Activated CD4-positive, alpha-beta memory T cell treated with anti-CD3 and anti-CD28 coated beads for 36 hours (primary cell): ENCODE measurements around the gene GOLT1B. TPM values are rescaled to one million over a fixed set of nuclear protein-coding genes. Genes with fewer than 3 reads are reported as not detected.

Source experiments
- CTCF ChIA-PET: fragments of 350-600 bp; sonication (Branson Sonifier 250); formaldehyde crosslinking; loops from one replicate; lab custom pipeline; 2021; ENCODE audit warnings: antibody characterized with exemption, inconsistent platforms; lab: Charles Lee
- POLR2A ChIA-PET: fragments of 350-600 bp; sonication (Branson Sonifier 250); formaldehyde crosslinking; loops from one replicate; lab custom pipeline; 2021; ENCODE audit warnings: antibody characterized with exemption; lab: Charles Lee
- DNase-seq: peaks from one replicate; pipeline ENCODE4 v3.0.0-alpha.2; 2020
- H3K27ac Mint-ChIP-seq: one replicate; pipeline ENCODE4 v1.8.0; 2021; ENCODE audit warnings: mixed read lengths
- H3K27me3 Mint-ChIP-seq: one replicate; pipeline ENCODE4 v1.8.0; 2021; ENCODE audit warnings: mixed read lengths
- H3K36me3 Mint-ChIP-seq: one replicate; pipeline ENCODE4 v1.8.0; 2021; ENCODE audit warnings: mixed read lengths
- H3K4me1 Mint-ChIP-seq: one replicate; pipeline ENCODE4 v1.8.0; 2021; ENCODE audit warnings: low read depth, mixed read lengths
- H3K4me3 Mint-ChIP-seq: one replicate; pipeline ENCODE4 v1.8.0; 2021; ENCODE audit warnings: mild to moderate bottlenecking, mixed read lengths
- H3K9me3 Mint-ChIP-seq: one replicate; pipeline ENCODE4 v1.8.0; 2021; ENCODE audit warnings: mixed read lengths
- intact Hi-C: fragments of 100-400 bp; cut with micrococcal nuclease; formaldehyde crosslinking; loops from one replicate; pipeline ENCODE4 v1.15.1; 2023
- total RNA-seq, 2 experiments: library from RNA; stranded (reverse); gene quantifications; one replicate each; pipeline ENCODE4 v1.2.3, GENCODE V29; 2021

GOLT1B gene
- total RNA-seq, 2 experiments from 2014 or later = 43.6 to 45.2 TPM

GRCh38 chr12:21566907-21567394 lies 65.4 kb downstream of the GOLT1B start:
- no peaks in the 10 kb centered on the region for H3K4me1 Mint-ChIP-seq
- H3K9me3 Mint-ChIP-seq = no peaks in the 10 kb centered on the region
- intact Hi-C loops = no loop called here
- no peaks in the 10 kb centered on the region for H3K27me3 Mint-ChIP-seq
- H3K4me3 Mint-ChIP-seq = no peak overlapping the region
- ChIA-PET POLR2A (no interaction called here), CTCF (no interaction called here)
- no peaks in the 10 kb centered on the region for H3K36me3 Mint-ChIP-seq
- no peak overlapping the region for H3K27ac Mint-ChIP-seq
- DNase-seq = no peak

Other genes with a start within 250 kb of the GOLT1B start
- not detected for gene SLCO1A2, start 166.9 kb upstream of the GOLT1B start, total RNA-seq
- not detected for gene IAPP, start 128.9 kb upstream of the GOLT1B start, total RNA-seq
- 10 to 100 TPM; 31.2 to 31.4 TPM for gene PYROXD1, start 64.1 kb upstream of the GOLT1B start, total RNA-seq
- gene RECQL, start 154 bp upstream of the GOLT1B start, total RNA-seq = 100 to 1,000 TPM; 112 to 114 TPM
- gene SPX, start 24.5 kb downstream of the GOLT1B start, total RNA-seq = under 1 TPM; 0.36 to 0.94 TPM
- gene GYS2, start 103.1 kb downstream of the GOLT1B start, total RNA-seq = not detected
- gene LDHB, start 156.1 kb downstream of the GOLT1B start, total RNA-seq = 1,000 to 10,000 TPM; 1,684 to 1,884 TPM